HL-60 (cell line): ENCODE results near the gene TMEM121.

Source experiments
- POLR2AphosphoS5 ChIP-seq: IDR thresholded peaks from 2 replicates; pipeline ENCODE4 v1.6.1; 2012; ENCODE audit warnings: low read depth
- SPI1 ChIP-seq: IDR thresholded peaks from 2 replicates; pipeline ENCODE4 v1.6.1; 2012; ENCODE audit warnings: low read depth, mild to moderate bottlenecking, borderline replicate concordance
- TF ChIP-seq, protein P1 (sequence below): IDR thresholded peaks from one replicate; pipeline ENCODE4 v1.5.1; 2011; ENCODE audit warnings: low read length, control low read depth, inconsistent platforms; ENCODE audit not compliant: insufficient read depth

DNA sequence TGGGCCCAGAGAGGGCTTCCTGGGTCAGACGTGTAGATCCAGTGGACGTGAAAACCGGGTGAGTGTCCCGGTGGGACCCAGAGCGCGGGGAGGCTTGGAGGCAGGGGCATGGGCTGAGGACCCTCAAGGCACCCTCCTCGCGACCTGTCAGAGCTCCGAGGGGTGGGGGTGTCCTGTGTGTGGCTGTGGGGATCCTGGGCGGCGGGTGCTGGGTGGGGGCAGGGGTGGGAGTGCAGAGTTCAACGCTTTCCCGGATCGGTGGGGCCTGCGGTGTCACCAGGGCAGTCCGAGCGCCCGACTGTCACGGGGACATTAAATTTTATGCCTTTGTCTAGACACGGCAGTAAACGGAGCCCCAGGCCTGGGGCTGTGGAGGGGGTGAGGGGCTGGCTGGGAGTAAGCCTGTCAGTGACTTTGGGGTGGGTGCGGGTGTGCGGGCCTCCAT lies 1.0 kb downstream of the TMEM121 start:
- TF ChIP-seq, protein P1, sequence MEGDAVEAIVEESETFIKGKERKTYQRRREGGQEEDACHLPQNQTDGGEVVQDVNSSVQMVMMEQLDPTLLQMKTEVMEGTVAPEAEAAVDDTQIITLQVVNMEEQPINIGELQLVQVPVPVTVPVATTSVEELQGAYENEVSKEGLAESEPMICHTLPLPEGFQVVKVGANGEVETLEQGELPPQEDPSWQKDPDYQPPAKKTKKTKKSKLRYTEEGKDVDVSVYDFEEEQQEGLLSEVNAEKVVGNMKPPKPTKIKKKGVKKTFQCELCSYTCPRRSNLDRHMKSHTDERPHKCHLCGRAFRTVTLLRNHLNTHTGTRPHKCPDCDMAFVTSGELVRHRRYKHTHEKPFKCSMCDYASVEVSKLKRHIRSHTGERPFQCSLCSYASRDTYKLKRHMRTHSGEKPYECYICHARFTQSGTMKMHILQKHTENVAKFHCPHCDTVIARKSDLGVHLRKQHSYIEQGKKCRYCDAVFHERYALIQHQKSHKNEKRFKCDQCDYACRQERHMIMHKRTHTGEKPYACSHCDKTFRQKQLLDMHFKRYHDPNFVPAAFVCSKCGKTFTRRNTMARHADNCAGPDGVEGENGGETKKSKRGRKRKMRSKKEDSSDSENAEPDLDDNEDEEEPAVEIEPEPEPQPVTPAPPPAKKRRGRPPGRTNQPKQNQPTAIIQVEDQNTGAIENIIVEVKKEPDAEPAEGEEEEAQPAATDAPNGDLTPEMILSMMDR = no peak
- TF ChIP-seq POLR2AphosphoS5 = no peak
- no peak for TF ChIP-seq SPI1
